ENCODE measurements around the gene C17orf100. TPM values are rescaled to one million over a fixed set of nuclear protein-coding genes. Genes with fewer than 3 reads are reported as not detected.
A peak's percentile ranks its signal among the peaks of the same experiment; 100 is the strongest.

The C17orf100 gene
- total and polyA plus RNA-seq, 2 experiments from 2014 or later: 2.4 to 7.1 TPM

DNA sequence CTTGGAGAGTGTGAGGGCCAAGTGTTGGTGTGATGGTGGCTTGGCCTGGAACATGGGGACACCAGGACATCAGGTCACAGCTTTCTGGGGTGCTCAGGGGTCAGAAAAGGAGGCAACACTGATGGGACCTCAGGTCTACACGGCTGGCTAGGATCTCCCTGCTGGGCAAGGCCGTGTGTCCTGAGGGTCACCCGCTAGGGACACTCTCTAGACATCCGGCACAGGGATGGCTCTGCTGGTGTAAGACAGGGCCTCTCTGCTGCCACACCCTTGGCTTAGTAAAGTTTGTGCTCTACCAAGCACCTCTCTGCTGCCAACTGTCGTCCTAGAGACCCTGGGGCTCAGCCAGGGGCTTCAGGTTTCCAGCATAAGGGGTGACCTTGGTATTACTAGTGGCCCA is 45.3 kb downstream of the C17orf100 start:
- no peaks in the 10 kb centered on the region for H3K4me1 ChIP-seq (ENCODE audit: low read depth)
- H3K9me3 ChIP-seq (ENCODE audit: low read depth): no peaks in the 10 kb centered on the region
- no peak overlapping the region for H3K27ac ChIP-seq
- H3K27me3 ChIP-seq: peaks cover 8% of the 10 kb centered on the region
- TF ChIP-seq, protein P1, sequence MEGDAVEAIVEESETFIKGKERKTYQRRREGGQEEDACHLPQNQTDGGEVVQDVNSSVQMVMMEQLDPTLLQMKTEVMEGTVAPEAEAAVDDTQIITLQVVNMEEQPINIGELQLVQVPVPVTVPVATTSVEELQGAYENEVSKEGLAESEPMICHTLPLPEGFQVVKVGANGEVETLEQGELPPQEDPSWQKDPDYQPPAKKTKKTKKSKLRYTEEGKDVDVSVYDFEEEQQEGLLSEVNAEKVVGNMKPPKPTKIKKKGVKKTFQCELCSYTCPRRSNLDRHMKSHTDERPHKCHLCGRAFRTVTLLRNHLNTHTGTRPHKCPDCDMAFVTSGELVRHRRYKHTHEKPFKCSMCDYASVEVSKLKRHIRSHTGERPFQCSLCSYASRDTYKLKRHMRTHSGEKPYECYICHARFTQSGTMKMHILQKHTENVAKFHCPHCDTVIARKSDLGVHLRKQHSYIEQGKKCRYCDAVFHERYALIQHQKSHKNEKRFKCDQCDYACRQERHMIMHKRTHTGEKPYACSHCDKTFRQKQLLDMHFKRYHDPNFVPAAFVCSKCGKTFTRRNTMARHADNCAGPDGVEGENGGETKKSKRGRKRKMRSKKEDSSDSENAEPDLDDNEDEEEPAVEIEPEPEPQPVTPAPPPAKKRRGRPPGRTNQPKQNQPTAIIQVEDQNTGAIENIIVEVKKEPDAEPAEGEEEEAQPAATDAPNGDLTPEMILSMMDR (IDR thresholded peaks at IDR 0.05; ENCODE audit: low read depth, low read length): no peak
- no peaks in the 10 kb centered on the region for H3K36me3 ChIP-seq
- H3K4me3 ChIP-seq: no peak overlapping the region
- no peak for DNase-seq (ENCODE audit: low read depth in 1 of 2, low spot score in 1 of 2)

DNA sequence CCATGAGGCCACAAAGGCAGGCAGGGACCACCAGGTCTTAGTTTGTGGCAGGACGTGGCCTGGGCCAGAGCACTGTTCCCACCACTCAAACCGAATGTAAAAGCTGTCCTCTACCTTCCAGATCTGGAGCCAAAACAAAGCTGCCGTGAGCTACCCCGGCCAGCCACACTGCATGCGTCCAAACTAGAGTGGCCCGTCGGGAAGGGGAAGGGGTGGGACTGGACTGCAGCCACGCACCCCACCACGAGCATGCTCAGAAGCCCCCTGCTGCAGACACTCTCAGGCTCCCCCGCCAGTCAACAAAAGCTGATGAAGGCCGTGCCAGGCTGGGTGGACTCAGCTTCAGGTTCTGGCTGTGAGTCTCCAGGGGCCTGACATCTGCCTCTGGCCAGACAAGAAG is 46.4 kb downstream of the C17orf100 start:
- DNase-seq (ENCODE audit: low read depth in 1 of 2, low spot score in 1 of 2): no peak
- TF ChIP-seq, protein P1 (IDR thresholded peaks at IDR 0.05; ENCODE audit: low read depth, low read length): no peak
- Histone ChIP-seq H3K9me3 (ENCODE audit: low read depth) (no peaks in the 10 kb centered on the region), H3K27ac (no peak overlapping the region), H3K4me3 (no peak overlapping the region), H3K36me3 (no peaks in the 10 kb centered on the region), H3K4me1 (ENCODE audit: low read depth) (no peaks in the 10 kb centered on the region), H3K27me3 (peaks cover 2% of the 10 kb centered on the region)

DNA sequence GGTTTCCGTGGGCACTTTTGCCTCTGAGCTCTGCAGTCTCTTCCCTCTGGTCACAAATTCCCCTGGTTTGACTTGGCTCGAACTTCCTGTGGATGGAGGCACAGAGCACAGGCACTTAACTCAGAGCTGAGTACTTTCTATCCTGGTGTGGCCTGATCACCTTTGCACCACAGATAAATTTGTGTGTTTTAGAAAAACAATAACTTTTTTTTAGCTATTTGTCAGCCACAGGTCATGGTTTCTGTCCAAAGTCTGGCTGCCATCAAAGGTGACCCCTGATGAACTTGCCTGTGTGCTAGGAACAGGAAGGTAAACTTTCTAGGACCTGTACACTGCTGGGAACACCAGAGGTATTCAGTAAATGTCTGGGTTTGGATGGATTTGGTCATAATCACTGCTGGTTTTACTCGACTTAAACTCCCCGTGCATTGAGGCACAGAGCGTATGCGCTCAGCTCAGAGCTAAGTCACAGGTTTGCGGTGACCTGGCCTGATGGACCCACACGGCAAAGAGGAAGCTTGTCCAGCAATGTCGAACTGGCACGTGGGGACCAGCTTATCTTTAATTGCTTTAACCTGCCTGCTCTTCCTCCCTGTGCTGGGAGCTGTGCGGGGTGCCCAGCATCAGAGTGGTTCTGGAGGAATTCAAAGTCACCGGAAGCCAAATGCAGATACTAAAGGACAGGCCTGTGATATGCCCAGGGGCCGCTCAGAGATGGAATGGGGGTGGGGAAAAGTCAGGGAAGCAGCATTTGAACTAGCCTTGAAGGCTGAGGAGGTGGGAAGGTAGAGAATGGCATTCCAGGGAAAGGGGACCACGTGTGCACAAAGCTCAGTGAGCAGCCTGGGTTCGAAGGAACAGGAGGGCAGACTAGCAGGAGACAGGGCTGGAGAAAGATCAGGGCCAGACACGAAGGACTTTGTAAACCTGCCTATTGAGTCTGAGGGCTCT is 48.7 kb downstream of the C17orf100 start:
- TF ChIP-seq, protein P1 (IDR thresholded peaks at IDR 0.05; ENCODE audit: low read depth, low read length): no peak
- no peaks in the 10 kb centered on the region for H3K27me3 ChIP-seq
- H3K27ac ChIP-seq: no peak overlapping the region
- DNase-seq (ENCODE audit: low read depth in 1 of 2, low spot score in 1 of 2): no peak
- H3K36me3 ChIP-seq: no peaks in the 10 kb centered on the region
- H3K4me3 ChIP-seq: no peak overlapping the region
- no peaks in the 10 kb centered on the region for H3K4me1 ChIP-seq (ENCODE audit: low read depth)
- no peaks in the 10 kb centered on the region for H3K9me3 ChIP-seq (ENCODE audit: low read depth)

DNA sequence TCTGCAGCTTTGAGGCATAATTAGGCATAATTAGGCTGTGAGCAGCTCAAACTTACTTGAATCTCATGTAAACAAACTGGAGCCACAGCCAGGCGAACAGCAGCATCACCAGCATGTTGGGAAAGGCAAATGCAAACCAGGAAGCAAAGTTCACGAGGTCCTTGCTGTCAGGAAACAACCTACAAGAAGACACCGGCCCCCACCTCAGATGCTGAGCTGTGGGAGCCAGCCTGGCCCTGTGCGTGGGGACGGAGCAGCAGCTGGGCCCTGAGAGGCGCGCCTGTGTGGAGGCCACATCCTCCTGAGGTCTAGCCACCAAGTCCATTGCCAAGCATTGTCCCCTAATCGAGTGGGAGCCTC is 49.4 kb downstream of the C17orf100 start:
- Histone ChIP-seq H3K9me3 (ENCODE audit: low read depth) (no peaks in the 10 kb centered on the region), H3K27ac (no peak overlapping the region), H3K4me3 (no peak overlapping the region), H3K4me1 (ENCODE audit: low read depth) (no peaks in the 10 kb centered on the region), H3K27me3 (no peaks in the 10 kb centered on the region), H3K36me3 (no peaks in the 10 kb centered on the region)
- DNase-seq (ENCODE audit: low read depth in 1 of 2, low spot score in 1 of 2): no peak
- TF ChIP-seq, protein P1 (IDR thresholded peaks at IDR 0.05; ENCODE audit: low read depth, low read length): no peak

DNA sequence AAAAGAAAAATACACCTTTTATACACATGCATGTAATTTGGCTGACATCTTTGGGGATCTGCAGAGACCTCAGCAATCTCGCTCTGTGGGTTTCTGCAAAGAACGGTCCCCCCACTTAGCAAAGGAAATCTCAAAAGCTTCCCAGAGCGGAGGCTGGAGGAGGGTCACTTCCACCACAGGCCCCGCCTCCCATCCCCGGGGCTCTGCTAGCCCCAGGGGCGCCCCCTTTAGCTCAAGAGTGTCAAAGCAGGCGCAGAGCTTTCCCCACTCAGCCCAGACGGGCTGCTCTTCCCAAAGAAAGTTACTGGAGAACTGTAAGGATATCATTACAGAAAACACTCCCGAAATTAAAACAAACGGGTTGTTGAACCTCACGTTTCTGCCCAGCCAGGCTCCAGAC is 50.2 kb downstream of the C17orf100 start:
- Histone ChIP-seq H3K4me1 (ENCODE audit: low read depth) (no peaks in the 10 kb centered on the region), H3K9me3 (ENCODE audit: low read depth) (no peaks in the 10 kb centered on the region), H3K36me3 (no peaks in the 10 kb centered on the region), H3K27ac (no peak overlapping the region), H3K4me3 (no peak overlapping the region), H3K27me3 (no peaks in the 10 kb centered on the region)
- TF ChIP-seq, protein P1 (IDR thresholded peaks at IDR 0.05; ENCODE audit: low read depth, low read length): peak; percentile 44
- DNase-seq (ENCODE audit: low read depth in 1 of 2, low spot score in 1 of 2): peak; percentile 33 to 72
